Uterus (tissue), 4 donors: ENCODE results near the gene NRDC. TPM values are rescaled to one million over a fixed set of nuclear protein-coding genes. Genes with fewer than 3 reads are reported as not detected.

Source experiments
- DNase-seq, 2 donors: peaks; one replicate each; pipeline ENCODE4 v3.0.0-alpha.2; 2019 to 2020
- H3K27ac ChIP-seq, 2 donors: fragments of 200-600 bp; sonication (generic); 1 replicate in 1 of 2; 2 replicates in 1 of 2; pipeline ENCODE4 v1.5.1; 2016 to 2018
- H3K27me3 ChIP-seq, 2 donors: fragments of 200-600 bp; sonication (generic); one replicate each; pipeline ENCODE4 v1.5.1; 2018 to 2019; ENCODE audit warnings: control low read depth in 1 of 2
- H3K36me3 ChIP-seq, 2 donors: fragments of 200-600 bp; sonication (generic); one replicate each; pipeline ENCODE4 v1.5.1; 2019; ENCODE audit warnings: control low read depth in 1 of 2
- H3K4me1 ChIP-seq, 2 donors: fragments of 200-600 bp; sonication (generic); one replicate each; pipeline ENCODE4 v1.5.1; 2018 to 2019; ENCODE audit warnings: control low read depth in 1 of 2
- H3K4me3 ChIP-seq, 2 donors: fragments of 200-600 bp; sonication (generic); 1 replicate in 1 of 2; 2 replicates in 1 of 2; pipeline ENCODE4 v1.5.1; 2018 to 2019; ENCODE audit warnings: mild to moderate bottlenecking in 1 of 2
- H3K9me3 ChIP-seq, 2 donors: fragments of 200-600 bp; sonication (generic); one replicate each; pipeline ENCODE4 v1.5.1; 2019; ENCODE audit warnings: control low read depth in 1 of 2
- POLR2A ChIP-seq, 2 donors: fragments of 450-650 bp; IDR thresholded peaks; one replicate each; pipeline ENCODE4 v1.6.1; 2016; ENCODE audit warnings: antibody characterized with exemption in 2 of 2, mild to moderate bottlenecking in 1 of 2, moderate library complexity in 1 of 2
- intact Hi-C: fragments of 100-400 bp; cut with DNase I; formaldehyde crosslinking; loops from one replicate; pipeline ENCODE4 v1.15.1; 2023; ENCODE audit warnings: low total_unique reads
- total RNA-seq, 4 donors: library from RNA; depleted of rRNA in 3 of 4; stranded (reverse); fragments of >200 nt in 3 of 4; gene quantifications; one replicate each; pipeline versions ENCODE4 v1.1.0 to v1.2.4, GENCODE V29; 2014 to 2023
- TF ChIP-seq, protein P1 (sequence below), 4 experiments: fragments of 200-600 bp in 2 of 4; fragments of 450-650 bp in 2 of 4; sonication (generic) in 2 of 4; IDR thresholded peaks; one replicate each; pipeline ENCODE4 v1.5.1; 2016 to 2019; ENCODE audit warnings: antibody characterized with exemption in 4 of 4, mild to moderate bottlenecking in 2 of 4, moderate library complexity in 1 of 4
- donor health status: DM: yes; HTN: yes; CAD: no.

The NRDC gene
- total RNA-seq, 4 donors from 2014 or later, result 35.1 to 145 (median 75.6) TPM

DNA sequence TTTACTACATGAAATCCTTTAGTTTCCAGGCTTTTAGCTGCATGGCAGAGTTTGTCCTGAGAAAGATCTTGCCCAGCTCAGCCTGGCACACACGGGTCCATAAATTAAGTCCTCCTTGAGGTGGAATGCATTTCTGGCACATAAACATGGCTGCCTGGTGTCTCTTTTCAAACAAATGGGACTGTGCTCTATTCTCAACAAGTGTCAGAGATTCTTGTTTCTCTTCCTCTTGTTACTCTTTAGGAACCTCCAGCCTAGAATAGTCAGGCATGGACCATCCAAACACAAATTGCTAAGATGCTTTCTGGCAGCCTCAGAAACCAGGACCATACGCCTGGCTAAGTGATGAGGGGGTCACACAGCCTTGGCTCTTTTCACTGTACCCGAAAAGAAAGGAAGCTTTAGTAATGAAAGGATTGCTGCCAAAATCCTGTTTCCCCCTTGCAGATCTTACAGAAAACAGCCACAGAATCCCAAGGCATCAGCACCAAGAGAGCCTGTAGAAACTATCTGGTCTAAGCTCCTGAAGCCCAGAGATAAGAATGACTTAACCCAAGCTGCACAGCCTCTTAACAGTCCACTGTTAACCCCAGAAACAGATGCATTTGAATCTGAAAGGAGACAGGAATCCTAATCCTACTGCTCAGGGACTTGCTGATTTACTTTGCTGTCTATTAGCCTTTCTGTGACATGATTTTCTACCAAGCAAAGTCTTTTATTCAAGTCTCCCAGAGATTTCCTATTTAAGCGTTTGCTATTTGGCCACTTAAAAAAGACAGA lies 31.9 kb upstream of the NRDC start:
- TF ChIP-seq, protein P1, sequence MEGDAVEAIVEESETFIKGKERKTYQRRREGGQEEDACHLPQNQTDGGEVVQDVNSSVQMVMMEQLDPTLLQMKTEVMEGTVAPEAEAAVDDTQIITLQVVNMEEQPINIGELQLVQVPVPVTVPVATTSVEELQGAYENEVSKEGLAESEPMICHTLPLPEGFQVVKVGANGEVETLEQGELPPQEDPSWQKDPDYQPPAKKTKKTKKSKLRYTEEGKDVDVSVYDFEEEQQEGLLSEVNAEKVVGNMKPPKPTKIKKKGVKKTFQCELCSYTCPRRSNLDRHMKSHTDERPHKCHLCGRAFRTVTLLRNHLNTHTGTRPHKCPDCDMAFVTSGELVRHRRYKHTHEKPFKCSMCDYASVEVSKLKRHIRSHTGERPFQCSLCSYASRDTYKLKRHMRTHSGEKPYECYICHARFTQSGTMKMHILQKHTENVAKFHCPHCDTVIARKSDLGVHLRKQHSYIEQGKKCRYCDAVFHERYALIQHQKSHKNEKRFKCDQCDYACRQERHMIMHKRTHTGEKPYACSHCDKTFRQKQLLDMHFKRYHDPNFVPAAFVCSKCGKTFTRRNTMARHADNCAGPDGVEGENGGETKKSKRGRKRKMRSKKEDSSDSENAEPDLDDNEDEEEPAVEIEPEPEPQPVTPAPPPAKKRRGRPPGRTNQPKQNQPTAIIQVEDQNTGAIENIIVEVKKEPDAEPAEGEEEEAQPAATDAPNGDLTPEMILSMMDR (IDR thresholded peaks at IDR 0.05), result no peak
- no peaks in the 10 kb centered on the region for H3K36me3 ChIP-seq
- no peak for DNase-seq
- H3K27ac ChIP-seq, result no peak overlapping the region
- no peaks in the 10 kb centered on the region for H3K9me3 ChIP-seq
- no peaks in the 10 kb centered on the region for H3K27me3 ChIP-seq
- intact Hi-C loops, result no loop called here
- H3K4me1 ChIP-seq, result no peaks in the 10 kb centered on the region
- H3K4me3 ChIP-seq, result no peak overlapping the region

DNA sequence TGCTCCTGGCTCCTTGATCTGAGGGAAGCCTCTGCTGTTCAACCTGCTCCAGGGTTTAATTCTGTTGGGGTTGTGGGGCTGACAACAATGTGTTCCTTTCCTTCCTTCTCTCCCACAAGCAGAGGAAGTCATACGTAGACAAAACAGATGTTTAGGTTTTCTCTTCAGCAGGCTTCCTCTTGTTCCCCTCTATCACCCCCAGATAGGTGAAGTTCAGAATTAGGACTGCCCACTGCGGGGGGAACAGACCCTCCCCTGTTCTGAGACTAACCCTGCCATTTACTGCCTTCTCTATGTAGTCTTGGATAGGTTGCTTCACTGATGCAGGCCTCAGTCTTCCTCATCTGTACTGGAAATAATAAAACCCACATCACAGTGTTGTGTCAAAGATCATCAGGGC lies 30.0 kb upstream of the NRDC start:
- intact Hi-C loops, result no loop called here
- Histone ChIP-seq H3K27me3 (no peaks in the 10 kb centered on the region), H3K9me3 (no peaks in the 10 kb centered on the region), H3K4me3 (no peak overlapping the region), H3K27ac (no peak overlapping the region), H3K36me3 (no peaks in the 10 kb centered on the region), H3K4me1 (no peaks in the 10 kb centered on the region)
- TF ChIP-seq, protein P1 (IDR thresholded peaks at IDR 0.05), result no peak
- TF ChIP-seq POLR2A (IDR thresholded peaks at IDR 0.05), result no peak
- no peak for DNase-seq

DNA sequence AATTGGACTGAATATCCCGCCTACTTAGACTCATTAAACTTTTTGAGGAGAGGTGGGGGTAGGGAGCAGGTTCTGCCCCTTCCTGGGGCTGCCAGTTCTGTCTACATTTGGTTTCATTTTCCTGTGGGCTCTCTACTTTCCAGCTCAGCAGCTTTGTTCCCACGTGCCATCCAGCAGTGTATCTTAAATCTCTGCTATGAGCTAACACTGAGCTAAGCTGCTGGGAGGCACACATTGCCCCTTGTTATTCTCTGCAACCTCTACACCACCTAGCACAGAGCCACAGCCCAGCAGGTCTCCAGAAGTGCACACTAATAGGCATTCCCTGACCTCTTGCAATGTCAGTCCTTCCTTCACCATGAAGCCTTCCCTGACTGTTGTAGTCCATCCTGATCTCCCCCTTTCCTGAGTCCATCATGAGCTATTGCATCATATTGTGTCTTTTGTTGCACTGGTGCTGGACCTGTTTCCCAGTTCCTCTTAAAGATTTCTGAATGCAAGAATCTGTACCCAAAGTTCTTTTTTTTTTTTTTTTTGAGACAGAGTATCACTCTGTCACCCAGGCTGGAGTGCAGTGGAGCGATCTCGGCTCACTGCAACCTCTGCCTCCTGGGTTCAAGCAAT lies 28.7 kb upstream of the NRDC start:
- TF ChIP-seq POLR2A (IDR thresholded peaks at IDR 0.05), result no peak
- TF ChIP-seq, protein P1 (IDR thresholded peaks at IDR 0.05), result no peak
- no peak overlapping the region for H3K4me3 ChIP-seq
- no peaks in the 10 kb centered on the region for H3K27me3 ChIP-seq
- H3K4me1 ChIP-seq, result no peaks in the 10 kb centered on the region
- intact Hi-C loops, result no loop called here
- DNase-seq, result no peak
- no peaks in the 10 kb centered on the region for H3K36me3 ChIP-seq
- H3K27ac ChIP-seq, result no peak overlapping the region
- no peaks in the 10 kb centered on the region for H3K9me3 ChIP-seq

DNA sequence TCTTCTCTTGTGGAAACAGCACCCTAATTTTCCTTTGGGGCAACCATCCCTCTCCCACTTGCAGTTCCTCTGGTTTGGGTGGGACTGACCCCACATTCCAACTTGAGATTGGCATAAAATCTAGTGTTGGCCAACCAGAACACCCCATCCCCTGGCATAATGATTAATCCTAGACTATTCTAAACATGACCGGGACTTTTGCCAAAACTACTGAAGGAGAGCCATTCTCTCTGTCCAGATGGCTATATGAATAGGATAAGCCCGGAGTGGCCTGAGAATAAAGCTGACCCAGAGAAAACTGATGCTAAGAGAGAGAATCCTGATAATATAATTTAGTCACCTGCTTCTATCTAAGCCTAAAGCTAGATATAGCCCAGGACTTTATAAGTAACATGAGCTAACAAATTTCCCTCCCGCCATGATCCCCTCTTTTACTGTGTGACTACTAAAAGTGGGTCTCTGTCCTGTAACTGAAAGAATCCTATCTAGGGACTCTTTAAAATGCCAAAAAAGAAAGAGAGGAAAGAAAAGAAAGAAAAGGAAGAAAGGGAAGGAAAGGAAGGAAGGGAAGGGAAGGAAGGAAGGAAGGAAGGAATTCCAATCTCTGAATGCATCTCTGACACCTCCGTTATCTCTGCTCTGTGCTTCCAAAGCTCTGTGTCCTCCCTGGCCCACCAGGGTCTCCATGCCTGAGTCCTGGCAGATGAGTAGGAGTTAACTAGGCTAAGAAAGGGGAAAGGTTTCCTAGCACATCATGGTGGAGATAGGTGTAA lies 28.0 kb upstream of the NRDC start:
- intact Hi-C loops, result no loop called here
- no peaks in the 10 kb centered on the region for H3K27me3 ChIP-seq

More for the DNA sequence above, 28.0 kb upstream of the NRDC start:
- Histone ChIP-seq H3K9me3 (no peaks in the 10 kb centered on the region), H3K4me3 (no peak overlapping the region), H3K27ac (no peak overlapping the region), H3K4me1 (no peaks in the 10 kb centered on the region), H3K36me3 (no peaks in the 10 kb centered on the region)
- DNase-seq, result no peak
- no peak for TF ChIP-seq POLR2A (IDR thresholded peaks at IDR 0.05)
- TF ChIP-seq, protein P1 (IDR thresholded peaks at IDR 0.05), result no peak
